SH-SY5Y (cell line): ENCODE measurements around the gene AOC1.

Source experiments
- GATA2 ChIP-seq: IDR thresholded peaks from 2 replicates; pipeline ENCODE4 v1.6.1; 2011; ENCODE audit warnings: mild to moderate bottlenecking, low read depth, low read length
- GATA3 ChIP-seq: IDR thresholded peaks from 2 replicates; pipeline ENCODE4 v1.6.1; 2011; ENCODE audit warnings: low read depth, mild to moderate bottlenecking, low read length, moderate library complexity

DNA sequence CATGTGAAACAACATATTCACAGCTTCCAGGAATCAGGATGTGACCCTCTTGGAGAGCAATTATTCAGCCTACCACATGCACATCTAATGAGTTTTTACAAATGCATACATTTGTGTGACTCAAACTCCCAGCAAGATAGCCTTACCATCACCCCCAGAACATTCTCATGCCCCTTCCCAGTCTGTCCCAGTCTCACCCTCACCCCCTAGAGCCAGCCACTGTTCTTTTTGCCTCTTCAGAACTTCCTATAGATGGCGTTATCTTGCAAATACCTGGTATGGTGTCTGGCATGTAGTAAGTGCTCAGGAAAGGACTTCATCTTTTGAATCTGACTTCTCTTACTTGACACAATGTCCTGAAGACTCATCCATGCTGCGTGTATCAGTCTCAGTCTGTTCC is 23.9 kb upstream of the AOC1 start:
- no peak for TF ChIP-seq GATA3
- TF ChIP-seq GATA2 = no peak
